GM13977 (cell line): ENCODE measurements around the gene PITPNM2.
A peak's percentile ranks its signal among the peaks of the same experiment; 100 is the strongest.

Experiments
- DNase-seq: peaks from one replicate; pipeline ENCODE4 v3.0.0; 2012; ENCODE audit warnings: low spot score
- in situ Hi-C: fragments of 300-500 bp; cut with MboI; formaldehyde crosslinking; loops from one replicate; pipeline ENCODE4 v1.12.0; 2022; ENCODE audit warnings: low sequenced_read_pairs, low pct_unique_long_range_greater_than_20kb, mixed read lengths, inconsistent platforms; ENCODE audit not compliant: unreplicated experiment
- TF ChIP-seq, protein P1 (sequence below): IDR thresholded peaks from 2 replicates; pipeline ENCODE4 v1.5.1; 2012; ENCODE audit warnings: mild to moderate bottlenecking, control low read depth; ENCODE audit not compliant: insufficient read depth; ENCODE audit errors: extremely low read depth, missing control alignments

The PITPNM2 gene

GRCh38 chr12:123115409-123116121 is 35.3 kb downstream of the PITPNM2 start:
- in situ Hi-C loops: no loop called here
- peak; percentile 55 for DNase-seq
- TF ChIP-seq, protein P1, sequence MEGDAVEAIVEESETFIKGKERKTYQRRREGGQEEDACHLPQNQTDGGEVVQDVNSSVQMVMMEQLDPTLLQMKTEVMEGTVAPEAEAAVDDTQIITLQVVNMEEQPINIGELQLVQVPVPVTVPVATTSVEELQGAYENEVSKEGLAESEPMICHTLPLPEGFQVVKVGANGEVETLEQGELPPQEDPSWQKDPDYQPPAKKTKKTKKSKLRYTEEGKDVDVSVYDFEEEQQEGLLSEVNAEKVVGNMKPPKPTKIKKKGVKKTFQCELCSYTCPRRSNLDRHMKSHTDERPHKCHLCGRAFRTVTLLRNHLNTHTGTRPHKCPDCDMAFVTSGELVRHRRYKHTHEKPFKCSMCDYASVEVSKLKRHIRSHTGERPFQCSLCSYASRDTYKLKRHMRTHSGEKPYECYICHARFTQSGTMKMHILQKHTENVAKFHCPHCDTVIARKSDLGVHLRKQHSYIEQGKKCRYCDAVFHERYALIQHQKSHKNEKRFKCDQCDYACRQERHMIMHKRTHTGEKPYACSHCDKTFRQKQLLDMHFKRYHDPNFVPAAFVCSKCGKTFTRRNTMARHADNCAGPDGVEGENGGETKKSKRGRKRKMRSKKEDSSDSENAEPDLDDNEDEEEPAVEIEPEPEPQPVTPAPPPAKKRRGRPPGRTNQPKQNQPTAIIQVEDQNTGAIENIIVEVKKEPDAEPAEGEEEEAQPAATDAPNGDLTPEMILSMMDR: no peak

DNA sequence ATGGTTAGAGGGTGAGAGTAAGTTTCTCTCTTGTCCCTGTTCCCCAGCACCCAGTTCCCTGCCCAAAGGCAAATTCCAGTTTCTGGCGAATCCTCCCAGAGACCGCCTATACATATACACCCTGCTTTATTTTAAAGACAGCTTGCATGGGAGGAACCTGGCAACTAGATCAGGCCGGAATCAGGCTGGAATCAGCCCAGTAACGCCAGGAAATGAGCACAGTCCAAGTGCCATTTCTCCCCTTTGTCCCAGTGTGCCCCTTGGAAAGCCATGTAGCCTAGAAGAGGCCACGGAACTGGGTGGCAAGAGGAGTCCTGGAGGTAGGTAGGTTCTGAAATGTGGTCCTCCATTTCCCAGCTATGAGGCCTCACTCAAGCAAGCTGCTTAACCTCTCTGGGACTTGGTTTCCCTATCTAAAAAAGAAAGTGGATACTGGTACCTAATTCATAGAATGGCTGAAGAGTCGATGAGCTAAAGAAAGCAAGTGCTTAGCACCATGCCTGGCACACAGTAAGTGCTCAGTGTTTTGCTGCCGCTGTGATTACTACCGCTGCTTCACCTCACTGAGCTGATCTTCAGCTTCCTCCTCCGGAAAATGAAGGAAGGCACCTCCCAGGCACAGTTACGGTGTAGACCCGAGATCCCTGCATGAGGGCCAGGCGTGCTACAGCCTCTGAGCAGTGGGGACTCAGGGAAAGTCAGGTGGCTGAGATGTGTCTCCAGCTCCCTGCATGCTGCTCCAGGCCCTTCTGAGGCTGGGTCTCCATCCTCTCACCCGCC is 36.4 kb downstream of the PITPNM2 start:
- TF ChIP-seq, protein P1: no peak
- DNase-seq: no peak
- in situ Hi-C loops: no loop called here

DNA sequence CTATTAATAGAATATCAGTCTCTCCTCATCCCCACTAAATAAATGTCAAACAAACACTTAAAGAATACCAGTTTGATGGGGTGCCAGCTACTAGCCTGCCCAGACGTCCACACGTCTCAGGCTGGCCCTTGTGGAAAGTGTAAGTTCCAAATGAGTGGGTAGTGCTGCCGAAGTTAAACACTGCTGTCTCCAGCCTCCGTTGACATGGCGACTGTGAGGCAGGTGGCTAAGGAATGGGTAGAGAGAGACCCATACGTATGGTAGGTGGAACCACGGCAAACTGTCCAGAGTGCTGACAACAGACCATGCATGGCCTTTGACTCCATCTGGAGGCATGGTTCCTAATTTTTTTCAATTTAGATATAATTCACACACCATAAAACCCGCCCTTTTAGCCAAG is 37.9 kb downstream of the PITPNM2 start:
- in situ Hi-C loops: no loop called here
- TF ChIP-seq, protein P1: no peak
- DNase-seq: no peak

GRCh38 chr12:123111498-123112165 is 39.3 kb downstream of the PITPNM2 start:
- DNase-seq: no peak
- in situ Hi-C loops: no loop called here
- TF ChIP-seq, protein P1: no peak

- in situ Hi-C loops: no loop called here
- TF ChIP-seq, protein P1: no peak
- no peak for DNase-seq
Measured at GRCh38 chr12:123109319-123109772, 41.5 kb downstream of the PITPNM2 start.

- in situ Hi-C loops: no loop called here
- DNase-seq: no peak
- TF ChIP-seq, protein P1: no peak
Measured at GRCh38 chr12:123108682-123109066, 42.2 kb downstream of the PITPNM2 start.
